HepG2 (cell line): Measurements from ENCODE around the gene HDAC4. TPM values are rescaled to one million over a fixed set of nuclear protein-coding genes. Genes with fewer than 3 reads are reported as not detected.

Experiments
- ATAC-seq: fragments of 200-7000 bp; cut with Tn5 transposase; 3 replicates; pipeline ENCODE4 v1.9.1; 2020; ENCODE audit warnings: mild to moderate bottlenecking, moderate library complexity
- BruUV-seq: library from RNA; stranded (reverse); fragments of 400-500 nt; replicated peaks from 2 replicates; lab custom pipeline; 2021; lab: Mats Ljungman, UMichigan
- CTCF ChIA-PET: fragments of 300-600 bp; formaldehyde crosslinking; extraction: SDS; loops from one replicate; lab custom pipeline; 2021; ENCODE audit warnings: low total read pairs, inconsistent platforms, low intra/inter-chr PET ratio; lab: Yijun Ruan, JAX
- POLR2A ChIA-PET: fragments of 350-600 bp; sonication (Branson Sonifier 250); formaldehyde crosslinking; loops from one replicate; lab custom pipeline; 2020; ENCODE audit warnings: antibody characterized with exemption, inconsistent platforms; lab: Yijun Ruan, JAX
- DNase-seq: peaks from one replicate; pipeline ENCODE4 v3.0.0-alpha.2; 2015; ENCODE audit warnings: low spot score
- FAIRE-seq: peaks from 3 replicates; lab custom pipeline; 2011; peaks lifted over from hg19 to GRCh38; lab: Jason Lieb, UNC
- H2AFZ ChIP-seq: one replicate; pipeline ENCODE4 v1.6.1; 2011; ENCODE audit warnings: low read length, inconsistent platforms
- H3K27ac ChIP-seq: fragments of 300-600 bp; 3 replicates; pipeline ENCODE4 v1.8.0; 2011; ENCODE audit warnings: mixed run types, mild to moderate bottlenecking, mixed read lengths, low read length, inconsistent platforms; ENCODE audit not compliant: insufficient read depth; ENCODE audit errors: extremely low read length
- H3K27me3 ChIP-seq, 2 experiments: fragments of 200-600 bp in 1 of 2; 2 replicates in 1 of 2; 3 replicates in 1 of 2; pipeline versions ENCODE4 v1.6.0 to v1.8.0; 2011; ENCODE audit warnings: low read length in 2 of 2, mild to moderate bottlenecking in 2 of 2, moderate library complexity in 2 of 2, inconsistent platforms in 1 of 2; ENCODE audit not compliant: insufficient read depth in 2 of 2, control insufficient read depth in 1 of 2
- H3K36me3 ChIP-seq, 2 experiments: fragments of 200-600 bp in 1 of 2; replicated peaks in 1 of 2; 2 replicates in 1 of 2; 3 replicates in 1 of 2; pipeline versions ENCODE4 v1.5.1 to v1.8.0; 2011; ENCODE audit warnings: low read length in 2 of 2, inconsistent platforms in 1 of 2; ENCODE audit not compliant: insufficient read depth in 2 of 2, control insufficient read depth in 1 of 2
- H3K4me1 ChIP-seq: 2 replicates; pipeline ENCODE4 v1.5.1; 2012; ENCODE audit warnings: low read length, inconsistent platforms; ENCODE audit not compliant: insufficient read depth
- H3K4me2 ChIP-seq: 2 replicates; pipeline ENCODE4 v1.6.0; 2011; ENCODE audit warnings: low read depth, low read length, inconsistent platforms
- H3K4me3 ChIP-seq, 3 experiments: fragments of 200-600 bp in 1 of 3; sonication (generic), shearing (Covaris generic) in 1 of 3; replicated peaks in 1 of 3; 2 replicates each; pipeline ENCODE4 v1.5.1; 2011 to 2016; ENCODE audit warnings: low read length in 3 of 3, inconsistent platforms in 2 of 3, low read depth in 2 of 3, mild to moderate bottlenecking in 2 of 3, control low read depth in 1 of 3, mixed read lengths in 1 of 3; ENCODE audit not compliant: insufficient read depth in 1 of 3
- H3K79me2 ChIP-seq: one replicate; pipeline ENCODE4 v1.6.1; 2011; ENCODE audit warnings: low read length, inconsistent platforms; ENCODE audit not compliant: insufficient read depth
- H3K9ac ChIP-seq: 2 replicates; pipeline ENCODE4 v1.6.0; 2011; ENCODE audit warnings: mild to moderate bottlenecking, low read depth, low read length, inconsistent platforms; ENCODE audit not compliant: insufficient read depth
- H3K9me3 ChIP-seq: 2 replicates; pipeline ENCODE4 v1.5.1; 2012; ENCODE audit warnings: mild to moderate bottlenecking, low read length
- H4K20me1 ChIP-seq: 2 replicates; pipeline ENCODE4 v1.6.0; 2011; ENCODE audit warnings: inconsistent platforms, mild to moderate bottlenecking, low read length, moderate library complexity; ENCODE audit not compliant: insufficient read depth
- ERF ChIP-seq: IDR thresholded peaks from 2 replicates; pipeline ENCODE4 v1.6.1; 2018; ENCODE audit warnings: missing biosample characterization, missing genetic modification reagents
- FOXA1 ChIP-seq, 2 experiments: fragments of 450-650 bp in 1 of 2; sonication (generic) in 1 of 2; formaldehyde crosslinking in 1 of 2; IDR thresholded peaks; 2 replicates each; pipeline versions ENCODE4 v1.4.0 to v1.6.1; 2016 to 2020; ENCODE audit warnings: missing genetic modification reagents in 1 of 2
- RXRB ChIP-seq: IDR thresholded peaks from 2 replicates; pipeline ENCODE4 v1.6.1; 2016; ENCODE audit warnings: borderline replicate concordance, missing genetic modification reagents, missing compliant biosample characterization
- ZBTB7B ChIP-seq: sonication (generic); formaldehyde crosslinking; IDR thresholded peaks from 2 replicates; pipeline ENCODE4 v1.4.0; 2020; ENCODE audit warnings: missing genetic modification reagents
- ZNF232 ChIP-seq: sonication (generic); formaldehyde crosslinking; IDR thresholded peaks from 2 replicates; pipeline ENCODE4 v1.4.0; 2020; ENCODE audit warnings: missing genetic modification reagents, borderline replicate concordance
- ZNF775 ChIP-seq: sonication (generic); formaldehyde crosslinking; IDR thresholded peaks from 2 replicates; pipeline ENCODE4 v1.4.0; 2020; ENCODE audit warnings: missing genetic modification reagents, mild to moderate bottlenecking, moderate library complexity, borderline replicate concordance
- WGBS: methylation state at CpG from one replicate; pipeline ENCODE4 v1.1.6; 2017; ENCODE audit warnings: low lambda C conversion rate; 5-methylcytosine and 5-hydroxymethylcytosine counted together
- in situ Hi-C: cut with HindIII; loops from 2 replicates; pipeline ENCODE4 v1.10.0; 2017; ENCODE audit warnings: low pct_unique_long_range_greater_than_20kb; ENCODE audit not compliant: extremely low pct_ligation_motif_present
- intact Hi-C: fragments of 100-400 bp; cut with micrococcal nuclease; formaldehyde crosslinking; loops from one replicate; pipeline ENCODE4 v1.10.0; 2022; ENCODE audit not compliant: unreplicated experiment
- polyA plus RNA-seq, 8 experiments: library from polyadenylated mRNA; depleted of rRNA in 3 of 8; stranded (reverse) in 7 of 8; unstranded in 1 of 8; fragments of >200 nt; fragmentation: Illumina TruSeq in 4 of 8; extraction: Trizol in 4 of 8; gene quantifications; 2 replicates each; pipeline versions ENCODE4 v1.2.1 to v1.2.3, GENCODE V29; 2011 to 2016; ENCODE audit warnings: low read depth in 4 of 8, missing spikeins in 1 of 8, mixed read lengths in 1 of 8; ENCODE audit not compliant: insufficient read depth in 1 of 8
- total RNA-seq, 5 experiments: library from RNA; depleted of rRNA; stranded (reverse); fragments of >200 nt; fragmentation: Illumina TruSeq; extraction: Trizol; gene quantifications; 2 replicates each; pipeline ENCODE4 v1.2.3, GENCODE V29; 2016; ENCODE audit warnings: low read depth in 1 of 5
- TF ChIP-seq, protein P1 (sequence below): IDR thresholded peaks from 2 replicates; pipeline ENCODE4 v1.6.1; 2016; ENCODE audit warnings: low read depth, missing genetic modification reagents, missing compliant biosample characterization
- TF ChIP-seq, protein P2 (sequence below): sonication (generic); formaldehyde crosslinking; IDR thresholded peaks from 2 replicates; pipeline ENCODE4 v1.4.0; 2020; ENCODE audit warnings: low read depth, mild to moderate bottlenecking, missing genetic modification reagents

The HDAC4 gene
- total and polyA plus RNA-seq, 2 of the 13 experiments (the other 11 are each of a cell fraction or from before 2014, with no cell fraction given) = 10.1 to 11.5 TPM

DNA sequence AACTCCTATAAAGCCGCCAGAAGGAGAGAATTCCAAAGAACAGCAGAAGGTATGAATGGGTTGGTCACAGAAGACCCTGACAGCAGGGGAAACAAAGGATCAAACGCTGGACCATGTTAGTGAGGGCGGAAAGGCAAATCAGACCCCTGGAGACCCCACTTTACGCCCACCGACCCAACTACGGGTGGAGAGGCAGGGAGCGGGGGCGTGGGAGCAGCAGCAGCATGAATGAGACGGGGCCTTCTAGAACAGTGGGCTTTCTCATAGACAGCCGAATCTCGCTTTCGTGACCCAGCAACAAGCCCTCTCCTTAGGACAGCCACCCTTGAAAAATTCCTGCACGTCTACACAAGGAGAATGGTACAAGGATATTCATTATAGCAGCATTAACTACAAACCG is 191.0 kb downstream of the HDAC4 start (continued):
- TF ChIP-seq, protein P1, sequence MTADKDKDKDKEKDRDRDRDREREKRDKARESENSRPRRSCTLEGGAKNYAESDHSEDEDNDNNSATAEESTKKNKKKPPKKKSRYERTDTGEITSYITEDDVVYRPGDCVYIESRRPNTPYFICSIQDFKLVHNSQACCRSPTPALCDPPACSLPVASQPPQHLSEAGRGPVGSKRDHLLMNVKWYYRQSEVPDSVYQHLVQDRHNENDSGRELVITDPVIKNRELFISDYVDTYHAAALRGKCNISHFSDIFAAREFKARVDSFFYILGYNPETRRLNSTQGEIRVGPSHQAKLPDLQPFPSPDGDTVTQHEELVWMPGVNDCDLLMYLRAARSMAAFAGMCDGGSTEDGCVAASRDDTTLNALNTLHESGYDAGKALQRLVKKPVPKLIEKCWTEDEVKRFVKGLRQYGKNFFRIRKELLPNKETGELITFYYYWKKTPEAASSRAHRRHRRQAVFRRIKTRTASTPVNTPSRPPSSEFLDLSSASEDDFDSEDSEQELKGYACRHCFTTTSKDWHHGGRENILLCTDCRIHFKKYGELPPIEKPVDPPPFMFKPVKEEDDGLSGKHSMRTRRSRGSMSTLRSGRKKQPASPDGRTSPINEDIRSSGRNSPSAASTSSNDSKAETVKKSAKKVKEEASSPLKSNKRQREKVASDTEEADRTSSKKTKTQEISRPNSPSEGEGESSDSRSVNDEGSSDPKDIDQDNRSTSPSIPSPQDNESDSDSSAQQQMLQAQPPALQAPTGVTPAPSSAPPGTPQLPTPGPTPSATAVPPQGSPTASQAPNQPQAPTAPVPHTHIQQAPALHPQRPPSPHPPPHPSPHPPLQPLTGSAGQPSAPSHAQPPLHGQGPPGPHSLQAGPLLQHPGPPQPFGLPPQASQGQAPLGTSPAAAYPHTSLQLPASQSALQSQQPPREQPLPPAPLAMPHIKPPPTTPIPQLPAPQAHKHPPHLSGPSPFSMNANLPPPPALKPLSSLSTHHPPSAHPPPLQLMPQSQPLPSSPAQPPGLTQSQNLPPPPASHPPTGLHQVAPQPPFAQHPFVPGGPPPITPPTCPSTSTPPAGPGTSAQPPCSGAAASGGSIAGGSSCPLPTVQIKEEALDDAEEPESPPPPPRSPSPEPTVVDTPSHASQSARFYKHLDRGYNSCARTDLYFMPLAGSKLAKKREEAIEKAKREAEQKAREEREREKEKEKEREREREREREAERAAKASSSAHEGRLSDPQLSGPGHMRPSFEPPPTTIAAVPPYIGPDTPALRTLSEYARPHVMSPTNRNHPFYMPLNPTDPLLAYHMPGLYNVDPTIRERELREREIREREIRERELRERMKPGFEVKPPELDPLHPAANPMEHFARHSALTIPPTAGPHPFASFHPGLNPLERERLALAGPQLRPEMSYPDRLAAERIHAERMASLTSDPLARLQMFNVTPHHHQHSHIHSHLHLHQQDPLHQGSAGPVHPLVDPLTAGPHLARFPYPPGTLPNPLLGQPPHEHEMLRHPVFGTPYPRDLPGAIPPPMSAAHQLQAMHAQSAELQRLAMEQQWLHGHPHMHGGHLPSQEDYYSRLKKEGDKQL (CRISPR knock-in tag) = no peak
- TF ChIP-seq ZNF232 = no peak
- TF ChIP-seq ZBTB7B (CRISPR knock-in tag) = no peak
- no peak for TF ChIP-seq ERF (CRISPR knock-in tag)
- no peak for TF ChIP-seq ZNF775 (CRISPR knock-in tag)

DNA sequence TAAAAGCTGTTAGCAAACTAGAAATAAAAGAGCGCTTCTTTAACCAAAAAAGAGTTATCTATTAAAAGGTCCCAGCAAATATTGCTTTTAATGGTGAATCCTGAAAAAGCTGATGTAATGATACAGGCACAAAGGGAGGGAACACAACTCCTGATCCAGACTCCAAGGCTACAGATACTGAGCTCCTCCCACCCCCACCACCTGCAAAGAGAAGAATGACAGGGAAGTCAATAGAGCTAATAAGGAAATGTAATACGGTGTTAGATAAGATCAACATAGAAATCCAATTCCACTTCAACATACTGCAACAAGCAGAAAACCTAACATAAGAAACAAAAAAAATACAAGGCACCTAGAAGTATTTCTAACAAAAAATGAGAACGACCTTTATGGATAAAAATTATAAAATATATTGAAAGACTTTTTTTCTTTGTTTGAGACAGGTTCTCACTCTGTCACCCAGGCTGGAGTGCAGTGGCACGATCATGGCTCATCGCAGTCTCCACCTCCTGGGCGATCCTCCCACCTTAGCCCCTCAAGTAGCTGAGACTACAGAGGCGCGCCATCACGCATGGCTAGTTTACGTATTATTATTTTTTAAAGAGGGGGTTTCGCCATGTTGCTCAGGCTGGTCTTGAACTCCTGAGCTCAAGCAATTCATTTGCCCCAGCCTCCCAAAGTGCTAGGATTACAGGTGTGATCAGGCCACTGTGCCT is 192.2 kb downstream of the HDAC4 start:
- ATAC-seq = peak; percentile 67
- Histone ChIP-seq H2AFZ (no peak overlapping the region), H3K4me2 (no peak overlapping the region), H3K27ac (no peak overlapping the region), H3K4me3 (no peak overlapping the region), H3K4me1 (0 out of 2 replicates have a peak, but pooled peaks cover 5% of the 10 kb centered on the region), H3K36me3 (no peaks in the 10 kb centered on the region), H3K27me3 (no peaks in the 10 kb centered on the region), H4K20me1 (peaks cover 10% of the 10 kb centered on the region), H3K9me3 (no peaks in the 10 kb centered on the region), H3K9ac (no peak overlapping the region), H3K79me2 (no peaks in the 10 kb centered on the region)
- no peak for TF ChIP-seq RXRB (CRISPR knock-in tag)
- TF ChIP-seq, protein P2, sequence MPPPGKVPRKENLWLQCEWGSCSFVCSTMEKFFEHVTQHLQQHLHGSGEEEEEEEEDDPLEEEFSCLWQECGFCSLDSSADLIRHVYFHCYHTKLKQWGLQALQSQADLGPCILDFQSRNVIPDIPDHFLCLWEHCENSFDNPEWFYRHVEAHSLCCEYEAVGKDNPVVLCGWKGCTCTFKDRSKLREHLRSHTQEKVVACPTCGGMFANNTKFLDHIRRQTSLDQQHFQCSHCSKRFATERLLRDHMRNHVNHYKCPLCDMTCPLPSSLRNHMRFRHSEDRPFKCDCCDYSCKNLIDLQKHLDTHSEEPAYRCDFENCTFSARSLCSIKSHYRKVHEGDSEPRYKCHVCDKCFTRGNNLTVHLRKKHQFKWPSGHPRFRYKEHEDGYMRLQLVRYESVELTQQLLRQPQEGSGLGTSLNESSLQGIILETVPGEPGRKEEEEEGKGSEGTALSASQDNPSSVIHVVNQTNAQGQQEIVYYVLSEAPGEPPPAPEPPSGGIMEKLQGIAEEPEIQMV (CRISPR knock-in tag) = no peak
- no peak for TF ChIP-seq FOXA1 (IDR thresholded peaks at IDR 0.05)
- peak; percentile 50; the same call in 1 of the 2 replicates for TF ChIP-seq FOXA1 (CRISPR knock-in tag; IDR thresholded peaks at IDR 0.05)
- no peak for FAIRE-seq
- BruUV-seq = no TSS peak
- WGBS = 91% methylated on average over 11 of the region's 11 CpGs
- in situ Hi-C loops = no loop called here
- POLR2A ChIA-PET = interaction anchor here (1.2 kb wide), 1 partner anchor 192 kb away, joined by 3 read pairs; the partner anchor contains the start of gene HDAC4
- CTCF ChIA-PET = no interaction called here
- intact Hi-C loops = loop anchor here (10.0 kb wide), 1 partner anchor 1776 kb away; no protein-coding TSS in a partner anchor
- DNase-seq = peak; percentile 20
